NCI-H2107 treated with DMSO at 0.1 percent for 48 hours (cell line): ENCODE results near the gene RIBC1.
"Not testable (repeated sequence)": the region's sequence is repeated elsewhere in the genome, so short reads cannot be mapped to it uniquely, and the experiment has no call there.

Experiments used
- DNase-seq: peaks from one replicate; lab custom pipeline; 2025; ENCODE audit not compliant: unreplicated experiment; lab: John Stamatoyannopoulos, UW

Gene RIBC1

DNA sequence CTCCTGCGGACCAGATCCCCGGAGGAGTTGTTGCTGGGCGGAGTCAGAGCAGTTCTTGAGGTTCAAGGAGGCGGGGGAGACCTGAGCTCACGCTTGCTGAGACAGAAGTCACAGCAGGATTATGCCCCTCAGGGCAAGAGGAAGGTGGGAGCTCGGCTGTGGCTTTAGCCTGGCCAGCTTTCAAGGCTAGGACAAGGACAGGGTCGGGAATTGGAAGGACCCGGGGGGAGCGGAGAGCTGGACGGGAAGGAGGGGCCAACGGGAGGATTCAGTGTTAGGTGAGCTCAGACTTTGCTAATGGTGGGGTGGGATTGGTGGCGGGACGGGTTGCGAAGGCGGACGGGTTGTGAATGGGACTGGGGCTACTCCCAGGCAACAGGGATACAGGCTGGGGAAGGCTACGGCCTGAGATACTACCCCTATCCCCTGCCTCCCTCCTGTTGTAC is at the start of gene RIBC1:
RIBC1 (plus strand) TSS at position 13 of the 446 bp plus-strand sequence. CDS start 3,404 bp downstream, outside the sequence.
- no peak for DNase-seq

GRCh38 chrX:53373307-53373706 is 49.4 kb upstream of the RIBC1 start:
- no peak for DNase-seq

DNA sequence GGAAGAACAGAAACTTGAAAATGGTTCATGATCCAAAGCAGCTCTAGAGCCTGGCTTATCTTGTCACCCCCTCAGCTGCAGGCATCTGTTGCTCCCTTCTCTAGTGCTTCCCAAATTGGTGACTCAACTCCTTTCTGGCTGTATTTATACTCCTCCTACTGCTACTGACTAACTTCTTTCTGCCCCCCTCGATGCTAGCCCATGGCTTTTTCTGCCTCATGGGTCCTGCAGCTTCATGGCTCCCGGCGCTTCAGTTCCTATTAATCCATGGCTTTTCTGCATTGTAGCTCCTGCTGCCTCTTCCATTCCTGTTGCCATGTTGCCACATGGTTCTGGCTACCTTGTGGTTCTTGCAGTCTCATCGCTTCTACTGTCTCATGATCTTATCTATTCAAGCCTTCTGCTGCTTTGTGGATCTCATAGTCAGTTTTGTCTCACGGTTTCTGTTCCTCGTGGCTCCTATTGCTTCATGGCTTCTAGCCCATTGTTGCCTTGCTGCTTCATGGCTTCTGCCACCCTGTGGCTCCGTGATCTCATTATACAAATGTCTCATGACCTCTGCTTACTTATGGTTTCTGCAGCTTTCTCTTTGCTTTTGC is 48.4 kb upstream of the RIBC1 start:
- DNase-seq, result no peak

- DNase-seq, result no peak
Observed at GRCh38 chrX:53374923-53375322, 47.8 kb upstream of the RIBC1 start.

DNA sequence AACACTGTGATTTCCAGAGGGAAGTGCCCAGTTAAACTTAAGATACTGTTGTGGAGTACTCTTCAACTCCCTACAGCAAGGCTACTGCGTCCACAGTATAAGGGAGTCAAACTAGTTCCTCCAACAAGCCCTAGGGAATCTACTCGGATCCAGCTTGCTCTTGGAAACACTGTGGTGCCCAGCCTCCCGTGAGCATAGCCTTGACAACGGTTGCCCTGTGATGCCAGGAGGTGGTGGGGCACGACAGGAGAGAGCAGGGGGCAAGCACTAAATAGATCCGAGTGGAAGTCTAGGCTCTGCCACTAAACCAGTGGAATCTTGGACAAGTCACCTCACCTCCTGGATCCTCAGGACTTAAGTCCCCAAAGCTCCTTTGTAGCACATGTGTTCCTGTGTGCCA is 45.8 kb upstream of the RIBC1 start:
- no peak for DNase-seq

- no peak for DNase-seq
Observed at GRCh38 chrX:53377464-53377863, 45.2 kb upstream of the RIBC1 start.

- DNase-seq, result no peak
Observed at GRCh38 chrX:53379008-53379710, 43.5 kb upstream of the RIBC1 start.

DNA sequence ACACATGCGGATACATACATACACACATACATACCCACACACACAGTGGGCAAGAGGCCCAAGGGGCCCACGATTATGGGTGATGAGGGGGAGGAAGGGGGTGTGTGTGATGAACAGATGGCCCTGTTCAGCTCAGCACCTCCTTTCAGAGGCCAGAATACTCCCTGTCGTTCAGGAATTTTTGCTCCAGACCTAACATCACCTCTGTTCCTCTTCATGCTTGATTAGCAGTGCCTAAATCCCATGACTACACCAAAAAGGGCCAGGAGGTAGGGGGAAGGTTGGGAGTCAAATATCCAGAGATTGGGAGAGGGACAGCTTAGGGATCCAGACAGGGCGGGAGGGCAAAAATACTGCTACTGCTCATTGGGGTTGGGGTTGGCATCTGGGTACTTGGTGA is 42.9 kb upstream of the RIBC1 start:
- DNase-seq, result no peak

- no peak for DNase-seq
Observed at GRCh38 chrX:53383376-53384076, 39.1 kb upstream of the RIBC1 start.

DNA sequence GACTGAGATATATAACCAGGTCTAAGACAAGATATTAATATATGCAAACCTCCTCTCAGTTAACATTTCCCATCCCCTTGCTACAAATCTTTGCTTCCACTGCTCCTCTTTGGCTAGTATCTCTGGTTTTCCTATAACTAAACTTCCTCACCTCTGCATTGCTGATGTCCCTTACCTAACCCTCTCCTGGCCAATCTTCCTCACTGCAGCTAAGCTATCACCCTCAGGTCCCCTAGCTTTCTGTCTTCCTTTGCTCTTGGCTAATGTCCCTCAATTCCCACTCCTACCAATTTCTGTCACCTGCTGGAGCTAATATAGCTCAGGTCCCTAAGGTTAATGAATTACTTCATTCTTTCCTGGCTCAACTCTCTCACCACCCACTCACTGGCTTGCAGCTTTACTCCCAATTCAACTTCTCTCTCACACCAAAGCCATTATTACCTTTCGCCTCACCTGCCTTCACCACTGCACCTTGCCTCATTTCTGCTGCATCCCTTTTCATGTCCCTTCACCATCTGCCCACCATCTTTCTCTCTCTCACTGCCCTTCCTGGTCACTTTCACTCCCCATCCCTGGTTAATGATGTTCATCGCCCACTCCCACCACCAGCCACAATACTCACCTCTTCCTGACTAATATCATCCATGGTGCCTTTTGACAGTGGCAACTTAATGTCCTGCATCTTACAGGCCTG is 26.9 kb upstream of the RIBC1 start:
- no peak for DNase-seq

- no peak for DNase-seq
Observed at GRCh38 chrX:53398216-53398615, 24.5 kb upstream of the RIBC1 start.

DNA sequence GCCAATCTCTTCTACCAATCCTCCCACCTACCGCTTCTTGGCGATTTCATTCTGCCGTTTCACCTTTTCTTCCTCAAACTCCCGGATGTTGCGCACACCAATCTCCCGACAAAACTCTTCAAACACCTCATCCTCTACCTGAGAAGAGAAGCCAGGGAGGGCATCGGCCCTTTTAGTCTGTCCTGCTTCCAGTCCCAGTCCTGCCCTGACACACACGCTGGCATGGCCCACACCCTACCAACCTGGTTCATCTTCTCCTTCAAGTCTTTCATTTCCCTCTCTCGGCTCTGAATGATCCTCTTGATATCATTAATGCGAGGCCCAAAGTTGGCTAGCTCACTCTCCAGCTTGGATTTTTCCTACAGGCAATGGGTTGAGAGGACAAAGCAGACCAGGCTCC is 19.1 kb upstream of the RIBC1 start:
- DNase-seq, result no peak

- no peak for DNase-seq
Observed at GRCh38 chrX:53412446-53412845, 10.2 kb upstream of the RIBC1 start.

- not testable (repeated sequence) for DNase-seq
Observed at GRCh38 chrX:53420351-53420750, 2.3 kb upstream of the RIBC1 start.

DNA sequence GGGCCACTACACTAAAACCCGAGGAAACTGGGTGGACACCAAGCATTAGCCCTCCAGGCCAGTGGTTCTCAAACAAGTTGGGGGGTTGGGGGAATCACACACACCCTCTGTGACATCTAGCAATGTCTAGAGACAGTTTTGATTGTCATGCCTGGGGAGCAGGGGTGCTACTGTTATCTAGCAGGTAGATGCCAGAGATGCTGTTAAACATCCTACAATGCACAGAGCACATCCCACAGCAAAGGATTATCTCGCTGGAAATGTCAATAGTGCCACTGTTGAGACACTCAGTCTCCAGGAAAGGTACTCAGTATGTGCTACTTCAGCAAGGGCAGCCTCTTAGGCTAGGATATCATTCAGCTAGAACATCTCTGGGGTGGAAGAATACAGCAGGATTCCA is 1.5 kb upstream of the RIBC1 start:
- no peak for DNase-seq

DNA sequence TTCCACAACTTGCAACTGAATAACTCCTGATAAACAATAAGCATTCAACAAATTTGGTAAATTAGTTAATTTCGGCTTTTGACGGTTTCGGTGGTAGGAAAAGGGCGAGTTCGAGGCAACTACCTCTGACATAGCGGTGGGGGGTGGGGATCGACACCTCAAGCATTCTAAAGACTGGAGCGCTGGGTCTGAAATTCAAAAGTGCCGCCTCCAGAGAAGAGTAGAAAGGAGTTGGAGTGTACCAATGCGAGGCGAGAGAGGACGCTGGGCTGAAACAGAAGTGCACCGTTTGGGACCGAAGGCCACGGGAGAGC is 944 bp upstream of the RIBC1 start:
- DNase-seq, result peak; percentile 53

- peak; percentile 93 for DNase-seq
Observed at GRCh38 chrX:53422086-53422860, 400 bp upstream of the RIBC1 start, which contains the start of gene SMC1A. TSS of gene SMC1A (minus strand) at chrX:53422654. CDS start at chrX:53422600, 54 bp downstream.

DNA sequence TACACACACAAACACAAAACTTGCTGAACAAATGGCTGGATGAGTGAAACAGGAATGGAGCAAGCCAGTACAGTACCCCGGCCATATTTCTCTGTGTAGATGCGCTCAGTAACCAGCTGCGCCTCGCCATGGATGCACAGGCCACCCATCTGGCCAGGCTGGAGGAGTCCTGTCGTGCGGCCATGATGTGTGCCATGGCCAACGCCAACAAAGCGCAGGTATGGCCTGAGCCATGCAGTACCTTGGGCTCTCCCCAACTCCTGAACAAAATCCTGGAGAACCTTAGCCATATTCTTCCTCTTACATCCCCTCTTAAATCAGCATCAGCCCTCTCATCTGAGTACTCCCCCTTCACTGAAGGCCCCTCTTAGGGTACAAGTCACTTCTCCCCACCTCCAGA is 7.1 kb downstream of the RIBC1 start:
- no peak for DNase-seq

DNA sequence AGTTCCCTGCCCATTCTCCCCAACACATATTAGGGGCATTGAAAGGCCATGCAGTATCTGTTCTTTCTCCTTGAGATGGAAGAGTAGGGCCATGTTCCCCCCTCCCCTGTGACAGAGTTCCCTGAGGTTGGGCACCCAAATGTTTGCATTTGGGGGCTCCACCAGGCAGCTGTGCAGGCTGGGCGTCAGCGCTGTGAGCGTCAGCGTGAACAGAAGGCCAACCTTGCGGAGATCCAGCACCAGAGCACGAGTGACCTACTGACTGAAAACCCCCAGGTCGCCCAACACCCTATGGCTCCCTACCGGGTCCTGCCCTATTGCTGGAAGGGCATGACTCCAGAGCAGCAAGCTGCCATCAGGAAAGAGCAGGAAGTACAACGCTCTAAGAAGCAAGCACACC is 7.6 kb downstream of the RIBC1 start:
- DNase-seq, result no peak

DNA sequence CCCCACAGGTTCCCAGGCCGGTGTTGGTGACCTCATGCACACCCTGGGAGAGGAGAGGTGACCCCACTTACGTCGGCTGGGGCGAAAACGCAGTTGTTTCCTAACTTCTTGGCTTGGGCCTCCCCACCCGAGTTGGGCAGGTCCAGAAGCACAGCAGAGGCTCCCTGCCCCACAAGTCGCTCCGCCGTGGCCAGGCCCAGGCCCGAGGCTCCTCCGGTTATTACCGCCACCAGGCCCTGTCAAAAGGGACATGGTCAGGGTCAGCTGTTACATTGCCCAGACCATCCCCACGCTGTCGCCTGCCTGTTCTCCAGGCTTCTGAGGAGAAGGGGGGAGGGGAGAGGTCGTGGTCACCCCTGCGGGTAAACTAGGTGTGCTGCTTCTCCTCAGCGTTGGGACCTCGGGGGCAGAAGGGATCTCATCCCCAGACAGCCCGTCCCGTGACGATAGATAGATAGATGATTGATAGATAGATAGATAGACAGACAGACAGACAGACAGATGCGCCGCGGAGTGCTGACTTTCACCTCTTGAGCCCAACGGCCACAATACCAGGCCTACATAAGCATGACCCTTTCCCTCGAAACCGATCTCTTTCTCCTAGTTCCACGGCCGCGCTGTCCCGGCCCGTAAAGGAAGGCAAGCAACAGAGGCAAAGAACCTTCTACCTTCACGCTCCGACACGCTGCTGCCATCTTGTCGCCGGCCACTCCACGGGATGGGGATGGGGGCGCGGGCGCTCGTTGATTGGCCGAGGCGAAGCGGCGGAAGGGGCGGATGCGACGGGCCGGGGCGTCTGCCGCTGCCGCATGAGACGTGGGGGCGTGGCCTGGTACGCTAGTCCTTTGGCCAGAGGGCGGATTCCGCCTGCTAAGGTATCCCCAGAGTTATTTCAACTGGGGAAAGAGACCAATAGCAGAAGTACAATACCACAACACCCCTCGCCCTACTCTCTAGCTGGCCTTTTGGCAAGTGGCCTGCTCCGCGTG is 11.3 kb downstream of the RIBC1 start, which contains the start of gene HSD17B10:
HSD17B10 (minus strand) TSS at position 720 of the 989 bp plus-strand sequence; CDS start at position 695, 25 bp downstream.
- peak; percentile 71 for DNase-seq
